Parathyroid adenoma (tissue), 2 donors: Measurements from ENCODE around the gene PPIH.
"Not testable (repeated sequence)": the region's sequence is repeated elsewhere in the genome, so short reads cannot be mapped to it uniquely, and the experiment has no call there.

Experiments
- H2AFZ ChIP-seq: fragments of 300-600 bp; sonication (generic); one replicate; pipeline ENCODE4 v1.7.0; 2017; ENCODE audit warnings: antibody characterized with exemption, mild to moderate bottlenecking
- H3K27ac ChIP-seq: fragments of 300-600 bp; sonication (generic); one replicate; pipeline ENCODE4 v1.7.0; 2017
- H3K27me3 ChIP-seq: fragments of 300-600 bp; sonication (generic); one replicate; pipeline ENCODE4 v1.7.0; 2017; ENCODE audit warnings: low read length; ENCODE audit not compliant: control insufficient read depth, insufficient read depth
- H3K36me3 ChIP-seq: fragments of 300-600 bp; sonication (generic); one replicate; pipeline ENCODE4 v1.7.0; 2017; ENCODE audit warnings: low read length; ENCODE audit not compliant: control insufficient read depth, insufficient read depth
- H3K4me1 ChIP-seq: fragments of 300-600 bp; sonication (generic); one replicate; pipeline ENCODE4 v1.7.0; 2017; ENCODE audit warnings: control low read depth
- H3K4me2 ChIP-seq: fragments of 300-600 bp; sonication (generic); one replicate; pipeline ENCODE4 v1.7.0; 2017; ENCODE audit warnings: low read length
- H3K4me3 ChIP-seq: fragments of 300-600 bp; sonication (generic); one replicate; pipeline ENCODE4 v1.7.0; 2017; ENCODE audit warnings: low read depth, low read length
- H3K79me2 ChIP-seq: fragments of 300-600 bp; sonication (generic); one replicate; pipeline ENCODE4 v1.7.0; 2017; ENCODE audit warnings: control low read depth
- H3K9ac ChIP-seq: fragments of 300-600 bp; sonication (generic); one replicate; pipeline ENCODE4 v1.7.0; 2017; ENCODE audit warnings: mild to moderate bottlenecking
- H3K9me3 ChIP-seq: fragments of 300-600 bp; sonication (generic); one replicate; pipeline ENCODE4 v1.7.0; 2017; ENCODE audit warnings: low read length; ENCODE audit not compliant: control insufficient read depth
- TF ChIP-seq, protein P1 (sequence below): fragments of 300-600 bp; sonication (generic); IDR thresholded peaks from one replicate; pipeline ENCODE4 v1.7.0; 2017; ENCODE audit warnings: antibody characterized with exemption, mild to moderate bottlenecking
- donor health status: primary hyperparathyroidism.

PPIH gene

DNA sequence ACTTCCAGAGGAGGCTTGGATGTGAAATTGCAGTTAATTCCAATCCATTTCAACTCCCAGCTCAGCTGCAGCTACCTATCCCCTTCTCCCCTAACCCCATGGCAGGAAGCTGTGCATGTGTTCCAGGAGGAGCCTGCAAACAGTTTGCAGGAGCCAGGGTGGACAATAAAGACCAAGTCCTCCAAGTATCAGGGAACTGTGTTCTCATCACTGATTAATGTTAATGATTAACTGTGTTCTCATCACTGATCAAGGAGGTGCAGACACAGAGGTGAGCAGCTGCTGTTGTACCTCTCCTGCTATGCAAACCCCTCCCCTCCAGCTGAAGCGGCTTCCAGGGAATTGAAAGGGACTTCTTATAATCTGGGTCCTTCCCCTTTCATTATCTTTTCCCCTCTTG lies 62.6 kb downstream of the PPIH start:
- H3K27me3 ChIP-seq: no peaks in the 10 kb centered on the region
- TF ChIP-seq, protein P1, sequence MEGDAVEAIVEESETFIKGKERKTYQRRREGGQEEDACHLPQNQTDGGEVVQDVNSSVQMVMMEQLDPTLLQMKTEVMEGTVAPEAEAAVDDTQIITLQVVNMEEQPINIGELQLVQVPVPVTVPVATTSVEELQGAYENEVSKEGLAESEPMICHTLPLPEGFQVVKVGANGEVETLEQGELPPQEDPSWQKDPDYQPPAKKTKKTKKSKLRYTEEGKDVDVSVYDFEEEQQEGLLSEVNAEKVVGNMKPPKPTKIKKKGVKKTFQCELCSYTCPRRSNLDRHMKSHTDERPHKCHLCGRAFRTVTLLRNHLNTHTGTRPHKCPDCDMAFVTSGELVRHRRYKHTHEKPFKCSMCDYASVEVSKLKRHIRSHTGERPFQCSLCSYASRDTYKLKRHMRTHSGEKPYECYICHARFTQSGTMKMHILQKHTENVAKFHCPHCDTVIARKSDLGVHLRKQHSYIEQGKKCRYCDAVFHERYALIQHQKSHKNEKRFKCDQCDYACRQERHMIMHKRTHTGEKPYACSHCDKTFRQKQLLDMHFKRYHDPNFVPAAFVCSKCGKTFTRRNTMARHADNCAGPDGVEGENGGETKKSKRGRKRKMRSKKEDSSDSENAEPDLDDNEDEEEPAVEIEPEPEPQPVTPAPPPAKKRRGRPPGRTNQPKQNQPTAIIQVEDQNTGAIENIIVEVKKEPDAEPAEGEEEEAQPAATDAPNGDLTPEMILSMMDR: no peak
- H3K36me3 ChIP-seq: no peaks in the 10 kb centered on the region
- H3K4me1 ChIP-seq: no peaks in the 10 kb centered on the region
- no peaks in the 10 kb centered on the region for H3K79me2 ChIP-seq
- H3K9me3 ChIP-seq: no peaks in the 10 kb centered on the region
- H3K9ac ChIP-seq: no peak overlapping the region
- H2AFZ ChIP-seq: no peak overlapping the region
- H3K4me3 ChIP-seq: no peak overlapping the region
- no peak overlapping the region for H3K4me2 ChIP-seq
- H3K27ac ChIP-seq: no peak overlapping the region

DNA sequence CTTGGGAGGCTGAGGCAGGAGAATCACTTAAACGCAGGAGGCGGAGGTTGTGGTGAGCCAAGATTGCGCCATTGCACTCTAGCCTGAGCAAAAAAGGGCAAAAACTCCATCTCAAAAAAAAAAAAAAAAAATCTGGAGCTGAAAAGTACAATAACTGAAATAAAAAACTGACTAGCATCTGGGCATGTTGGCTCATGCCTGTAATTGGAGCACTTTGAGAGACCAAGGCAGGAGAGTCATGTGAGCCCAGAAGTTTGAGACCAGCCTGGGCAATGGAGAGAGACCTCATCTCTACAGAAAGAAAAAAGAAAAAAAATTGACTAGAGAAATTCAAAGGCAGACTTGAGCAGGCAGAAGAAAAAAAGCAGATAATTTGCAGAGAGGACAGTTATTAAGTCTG lies 63.7 kb downstream of the PPIH start:
- H3K27ac ChIP-seq: no peak overlapping the region
- H3K79me2 ChIP-seq: no peaks in the 10 kb centered on the region
- no peaks in the 10 kb centered on the region for H3K27me3 ChIP-seq
- H2AFZ ChIP-seq: no peak overlapping the region
- H3K9ac ChIP-seq: no peak overlapping the region
- H3K9me3 ChIP-seq: no peaks in the 10 kb centered on the region
- H3K4me3 ChIP-seq: no peak overlapping the region
- TF ChIP-seq, protein P1: no peak
- no peak overlapping the region for H3K4me2 ChIP-seq
- H3K4me1 ChIP-seq: no peaks in the 10 kb centered on the region
- H3K36me3 ChIP-seq: no peaks in the 10 kb centered on the region

DNA sequence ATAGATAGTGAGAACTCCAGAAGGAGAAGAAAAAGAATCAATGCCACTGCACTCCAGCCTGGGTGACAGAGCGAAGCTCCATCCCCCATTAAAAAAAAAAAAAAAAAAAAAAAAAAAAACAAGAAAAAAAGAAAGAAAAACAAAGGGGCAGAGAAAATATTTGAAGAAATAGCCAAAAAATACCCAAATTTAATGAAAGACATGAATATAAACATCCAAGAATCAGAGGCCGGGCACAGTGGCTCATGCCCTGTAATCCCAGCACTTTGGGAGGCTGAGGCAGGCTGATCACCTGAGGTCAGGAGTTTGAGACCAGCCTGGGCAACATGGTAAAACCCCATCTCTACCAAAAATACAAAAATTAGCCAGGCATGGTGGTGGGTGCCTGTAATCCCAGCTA lies 64.2 kb downstream of the PPIH start:
- not testable (repeated sequence) for H3K4me1 ChIP-seq, H3K27me3 ChIP-seq, H3K4me3 ChIP-seq, H2AFZ ChIP-seq, H3K4me2 ChIP-seq, H3K36me3 ChIP-seq, H3K79me2 ChIP-seq, H3K9ac ChIP-seq, H3K27ac ChIP-seq, H3K9me3 ChIP-seq

DNA sequence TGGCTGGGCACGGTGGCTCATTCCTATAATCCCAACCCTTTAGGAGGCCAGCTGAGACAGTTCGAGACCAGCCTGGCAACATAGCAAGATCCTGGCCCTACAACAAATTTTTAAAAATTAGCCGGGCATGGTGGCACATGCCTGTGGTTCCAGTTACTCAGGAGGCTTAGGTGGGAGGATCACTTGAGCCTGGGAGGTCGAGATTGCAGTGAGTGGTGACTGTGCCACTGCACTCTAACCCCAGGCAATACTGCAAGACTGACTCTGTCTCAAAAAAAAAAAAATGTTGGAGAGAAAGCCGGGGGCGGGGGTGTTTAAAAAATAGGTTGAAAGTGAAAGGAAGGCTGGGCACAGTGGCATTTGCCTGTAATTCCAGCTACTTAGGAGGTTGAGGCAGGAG lies 65.3 kb downstream of the PPIH start:
- Histone ChIP-seq H3K4me2 (no peak overlapping the region), H3K4me3 (no peak overlapping the region), H3K9me3 (no peaks in the 10 kb centered on the region), H2AFZ (no peak overlapping the region), H3K36me3 (no peaks in the 10 kb centered on the region), H3K4me1 (no peaks in the 10 kb centered on the region), H3K27me3 (no peaks in the 10 kb centered on the region), H3K9ac (no peak overlapping the region), H3K27ac (no peak overlapping the region), H3K79me2 (no peaks in the 10 kb centered on the region)
- TF ChIP-seq, protein P1: no peak

DNA sequence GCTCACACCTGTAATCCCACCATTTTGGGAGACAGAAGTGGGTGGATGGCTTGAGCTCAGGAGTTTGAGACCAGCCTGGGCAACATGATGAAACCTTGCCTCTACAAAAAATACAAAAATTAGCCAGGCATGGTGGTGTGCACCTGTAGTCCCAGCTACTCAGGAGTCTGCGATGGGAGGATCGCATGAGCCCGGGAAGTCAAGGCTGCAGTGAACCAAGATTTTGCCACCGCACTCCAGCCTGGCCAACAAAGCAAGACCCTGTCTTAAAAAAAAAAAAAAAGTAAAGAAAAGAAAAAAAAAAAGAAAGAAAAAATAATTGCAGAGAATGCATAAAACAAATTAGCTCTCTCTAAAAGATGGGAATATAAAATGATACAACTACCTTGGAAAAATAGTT lies 67.6 kb downstream of the PPIH start:
- not testable (repeated sequence) for H3K4me1 ChIP-seq, H3K9me3 ChIP-seq

More for the DNA sequence above, 67.6 kb downstream of the PPIH start:
- not testable (repeated sequence) for H3K27me3 ChIP-seq, H3K9ac ChIP-seq, H3K36me3 ChIP-seq, H3K4me3 ChIP-seq, H3K27ac ChIP-seq, H3K4me2 ChIP-seq, H2AFZ ChIP-seq, H3K79me2 ChIP-seq
